Raji (cell line): ENCODE results near the gene FEZF1.

Experiments used
- POLR2A ChIP-seq: IDR thresholded peaks from 2 replicates; pipeline ENCODE4 v1.6.1; 2011; ENCODE audit warnings: low read depth, low read length, control low read depth; ENCODE audit not compliant: insufficient read depth

Gene FEZF1

DNA sequence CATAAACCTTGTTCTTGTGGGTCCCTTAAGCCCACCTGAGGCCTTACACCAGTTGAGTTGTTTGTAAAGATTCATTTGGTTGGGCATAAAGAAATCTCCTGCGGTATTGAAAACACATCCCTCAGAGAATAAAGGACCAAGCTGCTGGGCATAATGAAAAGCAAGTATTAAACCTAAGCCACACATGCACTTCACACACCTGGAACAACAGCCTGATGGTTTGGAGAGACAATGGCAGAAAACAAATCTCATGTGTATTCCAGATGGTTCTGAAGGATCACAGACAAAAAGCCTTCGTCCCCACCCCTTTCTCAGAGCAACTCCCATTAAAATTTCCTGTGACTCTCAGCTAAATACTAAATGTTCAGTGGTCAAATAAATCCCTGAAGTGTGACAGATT is 44.2 kb downstream of the FEZF1 start:
- TF ChIP-seq POLR2A: no peak

DNA sequence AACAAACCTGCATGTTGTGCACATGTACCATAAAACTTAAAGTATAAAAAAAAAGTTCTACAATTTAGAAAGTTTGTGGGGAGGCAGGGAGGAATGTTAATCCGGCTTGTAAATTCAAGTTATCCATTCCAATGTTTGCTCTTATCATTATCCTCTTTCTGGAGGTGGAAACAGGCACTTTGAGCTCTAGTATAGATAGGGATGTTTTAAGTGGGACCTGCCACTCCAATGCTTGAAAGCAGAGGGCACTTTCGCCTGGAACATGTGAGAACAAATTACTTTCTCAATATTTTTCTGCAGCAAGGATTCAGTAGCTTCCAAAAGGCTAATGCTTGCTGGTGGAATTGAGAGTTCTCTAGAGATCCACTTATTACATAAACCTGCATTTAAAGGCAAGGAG is 45.6 kb downstream of the FEZF1 start:
- no peak for TF ChIP-seq POLR2A

DNA sequence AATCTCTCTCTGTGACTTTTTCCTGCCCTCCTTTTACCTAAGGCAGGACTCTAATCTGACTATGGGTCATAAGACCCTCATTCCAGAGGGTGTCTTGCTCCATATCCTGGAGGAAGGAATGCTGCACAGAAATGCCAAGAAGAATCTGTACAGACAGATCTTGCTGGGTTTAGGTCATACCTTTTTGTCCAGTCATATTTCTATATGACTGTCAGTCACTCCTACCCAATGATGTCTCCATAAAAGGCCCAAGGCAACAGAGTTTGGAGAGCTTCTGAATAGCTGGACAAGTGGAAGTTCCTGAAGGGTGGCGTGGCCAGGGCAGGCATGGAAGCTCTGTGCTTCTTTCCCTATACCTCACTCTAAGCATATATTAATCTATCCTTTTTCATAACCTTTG is 47.5 kb downstream of the FEZF1 start:
- no peak for TF ChIP-seq POLR2A

DNA sequence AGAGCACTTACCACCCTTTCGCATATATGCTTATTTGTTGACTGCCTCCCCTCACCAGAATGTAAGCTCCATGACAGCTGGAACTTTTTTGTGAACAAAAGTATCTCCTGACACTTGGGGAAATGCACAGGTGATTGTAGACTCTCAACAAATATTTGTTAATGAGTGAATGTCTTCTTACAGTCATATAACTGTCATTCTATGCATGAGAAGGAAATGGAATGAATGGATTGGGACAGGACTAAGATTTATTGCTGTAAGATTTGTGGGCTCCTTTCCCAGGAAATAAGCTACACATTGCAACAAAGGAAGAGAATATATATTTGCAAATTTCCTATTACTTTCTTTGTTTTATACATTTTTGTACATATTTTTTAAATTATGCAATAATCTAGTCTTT is 48.5 kb downstream of the FEZF1 start:
- TF ChIP-seq POLR2A: no peak

DNA sequence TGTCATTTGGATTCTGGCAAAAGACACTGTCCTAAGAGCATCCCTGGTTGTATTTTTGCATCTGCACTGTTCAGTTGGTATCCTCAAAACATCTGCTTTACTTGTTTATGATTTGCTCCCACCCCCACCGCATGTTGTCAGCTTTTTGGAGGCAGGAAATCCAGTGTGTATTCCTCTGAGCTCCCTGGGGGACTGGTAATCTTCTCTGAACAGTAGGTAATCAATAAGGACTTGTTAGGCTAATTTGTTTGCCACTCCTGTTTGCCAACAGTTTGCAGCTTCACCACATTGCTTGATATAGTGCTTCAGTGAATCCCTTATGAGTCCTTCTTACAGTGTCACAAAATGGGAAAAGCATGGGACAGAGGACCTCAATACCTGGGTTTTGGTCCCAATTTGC is 49.1 kb downstream of the FEZF1 start:
- TF ChIP-seq POLR2A: no peak
